ENCODE measurements around the gene SULT1A1.
"Not testable (repeated sequence)": the region's sequence is repeated elsewhere in the genome, so short reads cannot be mapped to it uniquely, and the experiment has no call there.

SULT1A1 gene

GRCh38 chr16:28590384-28591340 lies 19.2 kb downstream of the SULT1A1 start:
- no peak for DNase-seq

GRCh38 chr16:28589930-28590329 lies 19.9 kb downstream of the SULT1A1 start:
- DNase-seq = no peak

GRCh38 chr16:28589069-28589468 lies 20.8 kb downstream of the SULT1A1 start:
- DNase-seq = no peak

GRCh38 chr16:28587386-28587785 lies 22.5 kb downstream of the SULT1A1 start:
- DNase-seq = no peak

GRCh38 chr16:28586466-28586865 lies 23.4 kb downstream of the SULT1A1 start:
- DNase-seq = no peak

GRCh38 chr16:28585674-28586073 lies 24.2 kb downstream of the SULT1A1 start:
- DNase-seq = no peak

- no peak for DNase-seq
Measured at GRCh38 chr16:28580726-28581315, 29.0 kb downstream of the SULT1A1 start.

- DNase-seq = no peak
Measured at GRCh38 chr16:28575446-28576109, 34.3 kb downstream of the SULT1A1 start.

- DNase-seq = no peak
Measured at GRCh38 chr16:28574925-28575324, 34.9 kb downstream of the SULT1A1 start.

GRCh38 chr16:28573738-28574718 lies 35.8 kb downstream of the SULT1A1 start:
- no peak for DNase-seq

GRCh38 chr16:28572696-28573510 lies 36.9 kb downstream of the SULT1A1 start:
- DNase-seq = no peak

GRCh38 chr16:28569968-28570752 lies 39.7 kb downstream of the SULT1A1 start:
- no peak for DNase-seq

- no peak for DNase-seq
Measured at GRCh38 chr16:28569021-28569420, 40.8 kb downstream of the SULT1A1 start.

GRCh38 chr16:28567292-28567691 lies 42.6 kb downstream of the SULT1A1 start:
- no peak for DNase-seq

GRCh38 chr16:28566233-28566925 lies 43.5 kb downstream of the SULT1A1 start:
- DNase-seq = not testable (repeated sequence)

- DNase-seq = no peak
Measured at GRCh38 chr16:28563218-28563617, 46.6 kb downstream of the SULT1A1 start.

- DNase-seq = no peak
Measured at GRCh38 chr16:28562199-28562598, 47.6 kb downstream of the SULT1A1 start.

- no peak for DNase-seq
Measured at GRCh38 chr16:28561557-28562187, 48.2 kb downstream of the SULT1A1 start.

- no peak for DNase-seq
Measured at GRCh38 chr16:28558456-28558855, 51.4 kb downstream of the SULT1A1 start.

- DNase-seq = no peak
Measured at GRCh38 chr16:28556914-28557320, 52.9 kb downstream of the SULT1A1 start.
